HG03280 (cell line): Measurements from ENCODE around the gene CLTC.

ENCODE experiments used
- ATAC-seq: cut with Tn5 transposase; IDR thresholded peaks from one replicate; pipeline ENCODE4 v1.9.1; 2021; ENCODE audit warnings: mild to moderate bottlenecking, moderate library complexity; ENCODE audit not compliant: unreplicated experiment

Gene CLTC

DNA sequence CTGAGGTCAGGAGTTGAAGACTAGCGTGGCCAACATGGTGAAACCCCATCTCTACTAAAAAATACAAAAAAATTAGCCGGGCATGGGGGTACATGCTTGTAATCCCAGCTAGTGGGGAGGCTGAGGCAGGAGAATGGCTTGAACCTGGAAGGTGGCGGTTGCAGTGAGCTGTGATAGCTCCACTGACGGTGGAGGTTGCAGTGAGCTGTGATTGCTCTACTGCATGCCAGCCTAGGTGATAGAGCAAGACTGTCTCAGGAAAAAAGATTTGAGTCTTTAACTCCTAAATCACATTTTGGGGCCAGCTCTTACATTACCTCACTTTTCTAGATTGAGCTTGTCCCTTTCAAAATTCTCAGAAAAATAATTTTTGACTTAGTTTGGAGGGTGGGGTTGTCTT is 102.9 kb downstream of the CLTC start:
- no peak for ATAC-seq

GRCh38 chr17:59723041-59723440 is 103.3 kb downstream of the CLTC start:
- ATAC-seq: no peak

GRCh38 chr17:59723607-59724006 is 103.9 kb downstream of the CLTC start:
- ATAC-seq: no peak

DNA sequence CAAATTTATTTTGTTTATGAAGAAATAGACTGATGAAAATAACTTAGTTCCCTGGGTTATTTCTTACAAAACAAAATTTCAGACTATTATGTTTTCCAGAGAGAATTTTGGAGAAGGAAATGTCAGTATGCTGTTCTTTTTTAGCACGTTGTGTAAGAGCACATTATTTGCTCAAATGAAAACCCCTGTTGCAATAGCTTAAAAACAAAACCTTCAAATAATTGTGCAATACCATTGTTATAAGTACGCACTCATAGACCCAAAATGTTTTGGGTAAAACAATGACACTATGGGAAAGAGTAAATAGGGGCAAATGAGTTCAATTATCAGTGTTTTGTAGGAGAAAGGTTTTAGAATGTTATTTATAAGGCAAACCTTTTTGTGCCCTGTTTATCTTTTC is 106.0 kb downstream of the CLTC start:
- no peak for ATAC-seq

GRCh38 chr17:59727817-59728533 is 108.3 kb downstream of the CLTC start:
- ATAC-seq: no peak

- no peak for ATAC-seq
Measured at GRCh38 chr17:59730268-59730834, 110.7 kb downstream of the CLTC start.

DNA sequence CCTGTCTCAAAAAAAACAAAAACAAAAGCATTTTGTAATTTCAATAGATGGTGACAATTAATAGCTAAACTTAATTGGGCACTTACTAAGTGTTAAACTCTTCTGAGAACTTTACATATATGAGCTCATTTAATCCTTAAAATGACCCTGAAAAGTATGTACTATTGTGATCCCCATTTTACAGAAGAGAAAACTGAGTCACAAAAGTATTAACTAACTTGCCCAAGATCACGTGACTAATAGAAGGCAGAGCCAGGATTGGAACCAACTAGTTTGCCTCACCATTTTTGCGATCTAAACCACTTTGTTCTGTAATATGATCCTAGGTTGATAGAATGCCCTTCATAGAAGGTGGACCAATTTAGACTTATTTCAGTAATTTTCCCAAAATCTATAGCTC is 114.0 kb downstream of the CLTC start:
- ATAC-seq: no peak

- no peak for ATAC-seq
Measured at GRCh38 chr17:59734226-59734625, 114.5 kb downstream of the CLTC start.

GRCh38 chr17:59737324-59737723 is 117.6 kb downstream of the CLTC start:
- ATAC-seq: no peak

GRCh38 chr17:59743842-59744241 is 124.1 kb downstream of the CLTC start:
- no peak for ATAC-seq

DNA sequence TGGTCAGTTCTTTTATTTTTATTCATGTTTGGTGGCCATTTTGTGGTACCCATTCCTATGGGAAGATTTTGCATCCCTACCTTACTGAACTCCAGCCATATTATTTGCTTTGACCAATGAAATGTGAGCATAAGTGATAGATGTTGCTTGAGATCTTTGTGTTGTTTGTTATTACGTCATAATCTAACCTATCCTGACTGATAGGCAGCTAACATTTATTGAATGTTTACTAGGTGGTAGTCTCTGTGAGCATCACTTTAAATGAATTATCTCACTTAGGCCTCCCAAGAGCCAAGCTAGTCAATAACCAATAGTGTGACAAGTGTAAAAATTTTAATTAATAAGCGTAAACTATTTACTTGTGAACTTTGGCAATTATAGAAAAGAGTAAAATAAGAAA is 125.3 kb downstream of the CLTC start:
- no peak for ATAC-seq
